Amygdala (tissue), 56 donors: ENCODE results near the gene PAQR7.
A peak's percentile ranks its signal among the peaks of the same experiment; 100 is the strongest.

Experiments used
- DNase-seq, 56 donors: peaks; one replicate each; lab custom pipeline; 2025; lab: John Stamatoyannopoulos, UW

Gene PAQR7

GRCh38 chr1:25875856-25876692 lies 566 bp upstream of the PAQR7 start:
- peak in 2 of 56 donors; percentile 46 to 56 for DNase-seq

- DNase-seq: no peak
These were observed 814 bp downstream of the PAQR7 start for GRCh38 chr1:25874635-25875153.

GRCh38 chr1:25874209-25874608 lies 1.3 kb downstream of the PAQR7 start:
- no peak for DNase-seq

- DNase-seq: no peak
These were observed 2.4 kb downstream of the PAQR7 start for GRCh38 chr1:25873120-25873519.

- no peak for DNase-seq
These were observed 2.8 kb downstream of the PAQR7 start for GRCh38 chr1:25872713-25873112.

GRCh38 chr1:25871704-25872494 lies 3.6 kb downstream of the PAQR7 start:
- DNase-seq: no peak

GRCh38 chr1:25871086-25871703 lies 4.3 kb downstream of the PAQR7 start:
- DNase-seq: no peak

- DNase-seq: no peak
These were observed 4.9 kb downstream of the PAQR7 start for GRCh38 chr1:25870614-25871013.

GRCh38 chr1:25869909-25870606 lies 5.5 kb downstream of the PAQR7 start:
- DNase-seq: no peak

- no peak for DNase-seq
These were observed 8.1 kb downstream of the PAQR7 start for GRCh38 chr1:25867210-25867991.

- DNase-seq: no peak
These were observed 9.2 kb downstream of the PAQR7 start for GRCh38 chr1:25866288-25866687.

- DNase-seq: no peak
These were observed 11.1 kb downstream of the PAQR7 start for GRCh38 chr1:25864434-25864833.

- no peak for DNase-seq
These were observed 11.8 kb downstream of the PAQR7 start for GRCh38 chr1:25863486-25864262.

GRCh38 chr1:25862785-25863485 lies 12.6 kb downstream of the PAQR7 start:
- no peak for DNase-seq

- DNase-seq: no peak
These were observed 13.9 kb downstream of the PAQR7 start for GRCh38 chr1:25861316-25862286.

- DNase-seq: peak in 45 of 56 donors; percentile 13 to 75 (median 52)
These were observed 16.4 kb downstream of the PAQR7 start, which contains the start of gene AUNIP for GRCh38 chr1:25858906-25859789. AUNIP (minus strand) TSS chr1:25859457; CDS start chr1:25859357, 100 bp downstream.
